Activated naive CD4-positive, alpha-beta T cell treated with anti-CD3 and anti-CD28 coated beads, Interleukin-2, amount 50 U/mL, for 72 hours (primary cell): ENCODE results near the gene ZNF134. TPM values are rescaled to one million over a fixed set of nuclear protein-coding genes. Genes with fewer than 3 reads are reported as not detected.

Experiments
- ATAC-seq, 2 donors: fragments of 150-1000 bp; cut with Tn5 transposase; 2 replicates each; pipeline ENCODE4 v1.10.0; 2021; ENCODE audit warnings: mild to moderate bottlenecking in 2 of 2, moderate library complexity in 2 of 2
- DNase-seq, 2 donors: peaks; one replicate each; pipeline ENCODE4 v3.0.0; 2021 to 2022; ENCODE audit warnings: low spot score in 2 of 2
- H3K27ac Mint-ChIP-seq, 2 donors: one replicate each; pipeline ENCODE4 v1.8.0; 2022; ENCODE audit warnings: mild to moderate bottlenecking in 2 of 2, mixed read lengths in 2 of 2
- H3K36me3 Mint-ChIP-seq, 2 donors: one replicate each; pipeline ENCODE4 v1.8.0; 2022; ENCODE audit warnings: mixed read lengths in 2 of 2
- H3K9me3 Mint-ChIP-seq, 2 donors: one replicate each; pipeline ENCODE4 v1.8.0; 2022; ENCODE audit warnings: mixed read lengths in 2 of 2
- total RNA-seq, 2 donors: library from RNA; stranded (reverse); gene quantifications; one replicate each; pipeline ENCODE4 v1.2.3, GENCODE V29; 2022

The ZNF134 gene
- total RNA-seq, 2 donors from 2014 or later: 4.2 to 6.7 TPM

GRCh38 chr19:57620673-57621348 is 6.8 kb downstream of the ZNF134 start:
- H3K27ac Mint-ChIP-seq: no peak overlapping the region
- H3K9me3 Mint-ChIP-seq: peaks cover 56 to 75% of the 10 kb centered on the region in 2 donors
- DNase-seq (no peak), ATAC-seq (no peak)
- H3K36me3 Mint-ChIP-seq: peaks cover 90 to 92% of the 10 kb centered on the region in 2 donors

DNA sequence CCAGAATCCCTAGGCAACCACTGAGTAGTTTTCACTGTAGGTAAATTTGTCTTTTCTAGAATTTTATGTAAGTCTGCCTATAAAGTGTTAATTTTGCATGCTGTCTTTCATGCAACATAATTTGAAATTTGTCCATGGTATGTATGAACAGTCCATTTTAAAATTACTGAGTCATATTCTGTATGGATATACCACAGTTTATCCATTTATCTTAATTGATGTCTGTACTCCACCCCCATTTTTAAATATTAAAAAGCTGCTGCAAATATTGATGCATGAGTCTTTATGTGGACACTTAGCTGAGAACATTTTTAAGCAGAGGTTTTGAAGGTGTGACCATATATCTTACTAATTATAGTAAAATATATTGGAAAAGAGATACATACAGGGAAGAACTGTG is 9.0 kb downstream of the ZNF134 start:
- peaks cover 67 to 79% of the 10 kb centered on the region in 2 donors for H3K36me3 Mint-ChIP-seq
- no peak overlapping the region for H3K27ac Mint-ChIP-seq
- ATAC-seq: no peak
- H3K9me3 Mint-ChIP-seq: peaks cover 39 to 58% of the 10 kb centered on the region in 2 donors
- DNase-seq: no peak

- H3K27ac Mint-ChIP-seq: peak within 1 kb of the TSS; percentile 94
- peaks cover 17 to 23% of the 10 kb centered on the region in 2 donors for H3K9me3 Mint-ChIP-seq
- ATAC-seq (peak; percentile 100), DNase-seq (peak; percentile 80 to 89)
- peaks cover 47 to 61% of the 10 kb centered on the region in 2 donors for H3K36me3 Mint-ChIP-seq
Observed at GRCh38 chr19:57632987-57633831, 19.2 kb downstream of the ZNF134 start, which contains the start of gene ZNF211. Gene ZNF211 (plus strand): TSS chr19:57633168. CDS start chr19:57633347, 179 bp downstream.

DNA sequence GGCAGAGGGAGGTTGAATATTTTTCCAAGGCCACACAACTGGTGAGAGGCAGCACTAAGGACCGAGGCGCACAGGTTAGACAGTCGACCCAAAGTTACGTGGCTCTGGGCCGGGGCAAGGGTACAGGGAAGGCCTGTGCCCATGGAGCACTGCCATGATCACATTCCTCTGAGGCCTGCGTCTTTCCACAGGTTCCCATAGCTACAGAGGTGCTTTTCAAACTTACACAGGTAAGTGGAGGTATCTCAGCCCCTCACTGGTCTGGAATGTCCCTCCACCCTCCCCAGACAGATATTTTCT is 19.7 kb downstream of the ZNF134 start:
- peaks cover 23 to 29% of the 10 kb centered on the region in 2 donors for H3K9me3 Mint-ChIP-seq
- ATAC-seq (no peak), DNase-seq (no peak)
- peaks cover 52 to 67% of the 10 kb centered on the region in 2 donors for H3K36me3 Mint-ChIP-seq
- H3K27ac Mint-ChIP-seq: peak overlapping the region; percentile 94

DNA sequence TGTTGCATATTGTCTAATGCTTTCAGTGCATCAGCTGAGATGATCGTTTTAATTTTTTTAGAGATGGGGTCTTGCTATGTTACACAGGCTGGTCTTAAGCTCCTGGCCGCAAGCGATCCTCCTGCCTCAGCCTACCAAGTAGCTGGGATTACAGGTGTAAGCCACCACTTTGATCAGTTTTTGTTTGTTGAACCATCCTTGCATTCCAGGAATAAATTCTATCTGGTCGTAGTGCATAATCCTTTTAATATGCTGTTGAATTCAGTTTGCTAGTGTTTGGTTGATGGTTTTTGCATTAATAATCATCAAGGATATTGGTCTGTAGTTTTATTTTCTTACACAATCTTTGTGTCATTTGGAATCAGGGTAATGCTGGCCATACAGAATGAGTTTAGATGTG is 23.3 kb downstream of the ZNF134 start:
- Mint-ChIP-seq H3K9me3 (peaks cover 45 to 55% of the 10 kb centered on the region in 2 donors), H3K27ac (no peak overlapping the region), H3K36me3 (peaks cover 79 to 83% of the 10 kb centered on the region in 2 donors)
- ATAC-seq: no peak
- DNase-seq: no peak

DNA sequence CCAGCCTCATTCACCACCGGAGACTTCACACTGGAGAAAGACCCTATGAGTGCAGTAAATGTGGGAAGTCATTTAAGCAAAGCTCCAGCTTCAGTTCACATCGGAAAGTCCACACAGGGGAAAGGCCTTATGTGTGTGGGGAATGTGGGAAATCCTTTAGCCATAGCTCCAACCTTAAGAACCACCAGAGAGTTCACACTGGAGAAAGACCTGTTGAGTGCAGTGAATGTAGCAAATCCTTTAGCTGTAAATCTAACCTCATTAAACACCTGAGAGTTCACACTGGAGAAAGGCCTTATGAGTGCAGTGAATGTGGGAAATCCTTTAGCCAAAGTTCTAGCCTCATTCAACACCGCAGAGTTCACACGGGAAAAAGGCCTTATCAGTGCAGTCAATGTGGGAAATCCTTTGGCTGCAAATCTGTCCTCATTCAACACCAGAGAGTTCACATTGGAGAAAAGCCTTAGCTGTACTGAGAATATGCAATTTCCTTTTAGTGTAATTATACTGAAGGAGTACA is 27.7 kb downstream of the ZNF134 start:
- H3K9me3 Mint-ChIP-seq: peaks cover 52 to 57% of the 10 kb centered on the region in 2 donors
- H3K27ac Mint-ChIP-seq: no peak overlapping the region
- ATAC-seq: no peak
- no peak for DNase-seq
- H3K36me3 Mint-ChIP-seq: peaks cover 66 to 73% of the 10 kb centered on the region in 2 donors

DNA sequence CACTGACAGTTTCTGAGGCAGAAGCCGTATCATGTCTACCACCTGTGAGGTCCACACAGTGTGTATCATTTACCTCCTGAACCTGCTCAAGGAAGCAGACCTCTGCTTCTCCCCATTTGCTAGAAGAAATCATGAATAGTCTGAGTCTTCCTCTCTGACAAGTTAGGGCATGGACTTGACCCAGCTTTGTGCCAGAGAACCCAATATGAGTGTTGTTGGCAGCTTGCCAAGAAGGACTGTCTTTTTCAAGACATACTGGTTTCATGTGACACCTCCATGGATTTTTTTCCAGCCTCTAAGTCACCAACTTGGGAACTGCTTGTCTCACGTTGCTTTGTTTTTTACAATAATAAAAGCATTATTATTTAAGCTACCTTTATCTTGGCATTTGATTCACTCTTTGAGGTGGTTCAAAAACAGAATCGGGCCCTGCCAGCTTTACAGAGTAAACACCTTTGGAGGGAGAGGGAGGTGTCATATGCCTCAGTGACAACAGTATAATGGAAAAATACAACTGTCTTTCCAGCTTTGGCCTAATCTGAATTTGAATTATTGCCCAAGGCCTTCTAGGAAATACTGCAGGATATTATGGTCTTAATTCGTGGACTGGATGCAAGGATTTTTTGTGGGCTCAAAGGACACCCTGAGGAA is 28.5 kb downstream of the ZNF134 start:
- Mint-ChIP-seq H3K36me3 (peaks cover 66 to 70% of the 10 kb centered on the region in 2 donors), H3K9me3 (peaks cover 56 to 59% of the 10 kb centered on the region in 2 donors), H3K27ac (no peak overlapping the region)
- no peak for DNase-seq
- ATAC-seq: no peak

DNA sequence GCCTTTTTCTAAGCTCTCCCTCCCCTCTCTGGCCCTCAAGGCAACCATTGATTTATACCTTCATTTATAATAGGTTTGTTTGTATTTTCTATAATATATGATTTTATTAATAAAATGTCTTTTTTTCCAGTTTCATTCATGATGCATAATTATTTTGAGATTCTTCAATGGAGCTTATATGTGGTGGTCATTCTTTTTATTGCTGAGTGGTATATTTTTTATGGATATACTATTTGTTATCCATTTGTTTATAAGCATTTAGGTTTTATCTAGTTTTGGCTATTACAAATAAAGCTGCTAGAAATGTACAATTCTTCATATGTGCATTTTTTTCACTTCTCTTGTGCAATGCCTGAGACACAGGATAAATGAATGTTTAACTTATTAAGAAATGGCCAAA is 29.7 kb downstream of the ZNF134 start:
- DNase-seq: no peak
- Mint-ChIP-seq H3K27ac (no peak overlapping the region), H3K36me3 (peaks cover 66 to 72% of the 10 kb centered on the region in 2 donors), H3K9me3 (peaks cover 55 to 56% of the 10 kb centered on the region in 2 donors)
- no peak for ATAC-seq

DNA sequence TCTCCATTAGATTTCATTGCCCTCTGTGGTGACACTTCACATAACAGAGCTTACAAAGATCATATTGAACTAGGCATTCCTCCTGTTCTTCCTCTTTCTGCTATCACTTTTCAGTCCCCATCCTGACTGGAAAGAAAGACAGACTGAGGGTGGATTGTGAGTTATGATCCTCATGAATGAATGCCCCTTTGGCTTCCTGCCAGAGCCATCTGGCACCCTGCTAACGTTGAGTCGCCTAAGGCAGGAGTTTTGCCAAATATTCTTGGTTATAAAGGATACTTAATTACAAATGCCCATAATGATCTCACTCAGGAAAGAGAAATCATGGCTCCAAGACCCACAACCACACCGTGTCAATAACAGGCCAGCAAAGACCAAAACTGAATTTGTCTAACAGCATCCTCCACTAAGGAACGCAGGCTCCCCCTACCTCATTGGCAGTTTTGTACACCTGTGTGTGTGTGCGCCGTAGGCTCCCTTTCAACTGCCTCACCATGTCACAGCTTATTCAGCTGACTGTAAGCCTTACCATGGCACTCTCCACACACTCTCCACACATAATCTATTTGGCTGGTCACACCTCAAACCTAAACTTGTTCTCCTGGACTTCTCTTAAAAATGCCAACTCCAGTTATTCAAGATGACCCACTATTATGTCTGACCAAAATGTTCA is 34.4 kb downstream of the ZNF134 start:
- Mint-ChIP-seq H3K9me3 (peaks cover 37 to 39% of the 10 kb centered on the region in 2 donors), H3K27ac (no peak overlapping the region), H3K36me3 (peaks cover 40 to 52% of the 10 kb centered on the region in 2 donors)
- ATAC-seq (no peak), DNase-seq (no peak)

DNA sequence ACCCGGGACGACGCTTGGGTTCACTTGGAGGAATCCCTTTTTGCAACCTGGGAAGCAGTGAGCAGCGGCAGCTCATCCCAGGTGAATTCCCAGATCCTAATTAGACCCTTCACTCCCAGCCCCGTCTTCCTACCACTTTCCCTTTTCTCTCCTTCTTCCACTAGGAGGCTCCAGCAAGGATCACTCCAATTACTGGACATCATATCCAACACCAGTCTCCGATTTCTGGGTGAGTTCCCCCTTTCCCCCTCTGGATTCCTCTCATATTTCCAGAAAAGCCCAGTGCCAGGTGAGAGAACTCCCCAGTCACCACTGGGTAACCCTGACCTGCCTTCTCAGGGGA is 37.6 kb downstream of the ZNF134 start:
- Mint-ChIP-seq H3K27ac (peak overlapping the region in 1 of 2 donors; percentile 74), H3K36me3 (peaks cover 66 to 68% of the 10 kb centered on the region in 2 donors), H3K9me3 (peaks cover 53 to 56% of the 10 kb centered on the region in 2 donors)
- no peak for DNase-seq
- ATAC-seq: no peak

DNA sequence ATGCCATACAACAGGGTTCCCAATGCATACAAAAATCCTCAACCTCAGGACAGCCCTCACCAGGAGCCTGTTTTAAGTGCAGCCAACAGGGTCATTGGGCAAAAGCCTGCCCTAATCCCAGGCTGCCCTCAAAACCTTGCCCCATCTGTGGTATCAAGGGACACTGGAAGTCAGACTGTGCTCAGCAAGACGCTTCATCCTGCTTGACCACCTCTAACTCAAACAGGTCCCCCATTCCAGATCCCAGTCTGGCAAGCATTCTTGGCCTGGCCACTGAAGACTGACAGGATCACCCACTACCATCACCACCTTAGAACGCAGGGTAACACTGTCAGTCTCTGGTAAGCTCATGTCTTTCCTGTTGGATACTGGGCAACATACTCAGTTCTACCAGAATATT is 39.6 kb downstream of the ZNF134 start:
- Mint-ChIP-seq H3K27ac (no peak overlapping the region), H3K36me3 (peaks cover 53 to 60% of the 10 kb centered on the region in 2 donors), H3K9me3 (peaks cover 41 to 51% of the 10 kb centered on the region in 2 donors)
- no peak for DNase-seq
- ATAC-seq: no peak

DNA sequence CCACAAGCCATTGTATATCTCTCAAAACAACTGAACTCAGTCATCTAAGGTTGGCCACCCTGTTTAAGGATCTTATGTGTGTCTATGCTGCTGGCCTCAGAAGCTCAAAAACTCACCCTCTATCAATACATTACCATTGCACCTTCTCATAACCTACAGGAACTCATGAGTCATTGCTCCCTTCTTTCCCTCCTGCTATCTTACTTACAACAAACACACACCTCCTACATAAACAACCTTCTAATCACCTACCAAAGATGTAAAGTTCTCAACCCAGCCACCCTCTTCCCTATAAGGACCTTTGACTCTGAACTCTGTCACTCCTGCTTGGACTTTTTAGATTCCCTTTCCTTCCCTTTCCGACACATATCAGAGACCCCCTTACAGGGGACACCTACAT is 41.4 kb downstream of the ZNF134 start:
- Mint-ChIP-seq H3K27ac (no peak overlapping the region), H3K9me3 (peaks cover 41 to 51% of the 10 kb centered on the region in 2 donors), H3K36me3 (peaks cover 53 to 57% of the 10 kb centered on the region in 2 donors)
- DNase-seq: no peak
- no peak for ATAC-seq

DNA sequence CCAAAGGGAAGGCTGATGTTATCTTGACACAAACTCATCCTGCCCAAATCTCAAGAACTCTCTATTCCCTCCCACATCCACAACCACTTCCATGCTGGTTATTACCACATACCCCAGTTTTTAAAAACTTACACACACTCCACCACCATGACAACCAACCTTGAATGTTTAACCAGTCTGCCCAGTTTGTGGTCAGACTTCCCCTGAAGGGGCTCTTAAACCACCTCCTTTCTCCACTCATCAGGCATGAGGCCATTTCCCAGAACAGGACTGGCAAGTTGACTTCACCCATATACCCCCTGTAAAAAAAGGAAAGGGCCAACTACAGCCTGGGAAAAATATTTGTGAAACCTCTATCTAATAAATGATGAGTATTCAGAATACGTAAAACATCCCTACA is 42.3 kb downstream of the ZNF134 start:
- DNase-seq: no peak
- Mint-ChIP-seq H3K27ac (no peak overlapping the region), H3K36me3 (peaks cover 52 to 55% of the 10 kb centered on the region in 2 donors), H3K9me3 (peaks cover 44 to 59% of the 10 kb centered on the region in 2 donors)
- ATAC-seq: no peak

DNA sequence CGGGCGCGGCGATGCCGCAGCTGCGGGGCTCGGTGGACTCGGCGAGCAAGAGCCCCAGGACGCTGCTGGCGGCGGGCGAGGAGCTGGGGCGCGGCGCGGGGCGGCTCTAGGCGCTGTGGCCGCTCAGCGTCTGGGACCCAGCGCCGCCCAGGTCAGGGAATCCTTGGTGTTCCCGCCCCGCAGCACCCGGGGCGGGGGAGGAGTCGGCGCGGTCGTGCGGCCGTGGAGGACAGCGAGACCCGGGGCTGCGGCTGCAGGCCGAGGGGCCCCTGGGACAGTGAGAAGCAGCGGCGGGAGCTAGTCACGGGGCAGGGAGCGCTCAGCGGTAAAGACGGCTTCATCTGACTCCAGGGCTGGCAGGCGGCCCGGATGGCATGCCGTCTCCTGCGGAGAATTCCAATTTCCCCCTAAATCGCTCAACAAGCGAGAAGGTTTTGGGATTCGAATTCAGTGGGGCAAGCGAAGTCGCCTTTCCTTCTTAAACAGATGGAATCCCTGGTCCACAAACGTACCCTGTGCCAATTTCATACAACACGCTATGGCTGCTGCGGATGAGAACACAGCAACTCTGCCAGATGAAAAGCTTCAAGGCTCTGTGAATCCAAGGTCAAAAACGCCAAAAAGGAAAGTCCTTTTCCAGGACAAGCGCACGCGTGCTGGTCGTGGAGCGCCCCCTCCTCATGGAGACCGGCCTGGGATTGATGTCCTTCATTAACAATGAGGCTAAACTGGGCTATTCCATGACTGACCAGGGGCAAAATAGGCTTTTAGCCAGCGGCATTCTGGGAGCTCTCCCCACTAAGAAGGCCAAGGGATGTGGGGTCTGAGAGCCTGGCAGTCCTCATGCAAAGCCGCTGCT is 50.5 kb downstream of the ZNF134 start:
- no peak for DNase-seq
- Mint-ChIP-seq H3K9me3 (peaks cover 3 to 15% of the 10 kb centered on the region in 2 donors), H3K27ac (no peak overlapping the region), H3K36me3 (no peaks in the 10 kb centered on the region)
- ATAC-seq: peak in 1 of 2 donors; percentile 48

GRCh38 chr19:57665261-57665806 is 51.3 kb downstream of the ZNF134 start:
- DNase-seq (no peak), ATAC-seq (no peak)
- no peak overlapping the region for H3K27ac Mint-ChIP-seq
- no peaks in the 10 kb centered on the region for H3K36me3 Mint-ChIP-seq
- peaks cover 3 to 15% of the 10 kb centered on the region in 2 donors for H3K9me3 Mint-ChIP-seq
